ENCODE measurements around the gene NHSL2.
A peak's percentile ranks its signal among the peaks of the same experiment; 100 is the strongest.

DNA sequence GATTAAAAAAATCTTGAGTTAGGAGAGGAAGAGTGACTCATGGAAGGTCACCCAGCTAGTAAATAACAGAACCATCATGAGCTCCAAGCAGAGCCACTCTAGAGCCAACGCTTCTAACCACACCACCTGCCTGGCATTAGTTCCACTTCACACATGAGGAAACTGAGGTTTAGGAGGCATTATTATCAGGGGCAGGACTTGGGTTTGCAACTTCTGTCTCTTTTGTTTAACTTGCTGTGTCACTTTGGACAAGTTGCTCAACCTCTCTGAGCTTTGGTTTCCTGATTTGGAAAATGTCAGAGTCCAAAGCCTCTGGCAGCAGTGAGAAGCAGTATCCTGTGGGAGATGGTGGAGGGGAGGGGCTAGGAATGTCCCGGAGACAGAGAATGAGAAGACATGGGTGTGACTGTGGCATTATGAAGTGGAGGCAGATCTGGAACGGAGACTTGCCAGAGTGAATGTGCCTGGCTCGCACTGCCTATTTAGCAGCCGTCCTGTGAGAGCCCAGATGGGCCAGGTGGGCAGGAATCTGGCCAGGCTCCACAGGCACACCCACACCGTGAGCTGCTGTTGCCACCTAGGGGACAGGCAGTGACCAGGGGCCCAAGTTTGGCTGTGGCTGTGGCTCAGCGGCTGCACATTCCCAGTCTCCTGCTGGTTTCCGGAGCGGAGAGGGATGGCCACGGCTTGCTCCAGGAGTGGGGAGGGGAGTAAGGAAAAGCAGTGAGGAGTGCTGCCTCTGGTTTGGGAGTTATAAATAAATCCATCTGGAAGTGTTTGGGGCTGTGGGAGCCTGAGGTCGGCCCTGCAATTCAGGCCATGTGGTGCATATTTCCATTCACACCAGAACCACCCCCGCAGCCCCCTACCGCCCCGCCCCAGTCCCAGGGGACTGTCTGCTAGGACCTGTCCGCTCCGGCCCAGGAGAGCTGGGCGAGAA is 93.4 kb downstream of the NHSL2 start:
- TF ChIP-seq, protein P1, sequence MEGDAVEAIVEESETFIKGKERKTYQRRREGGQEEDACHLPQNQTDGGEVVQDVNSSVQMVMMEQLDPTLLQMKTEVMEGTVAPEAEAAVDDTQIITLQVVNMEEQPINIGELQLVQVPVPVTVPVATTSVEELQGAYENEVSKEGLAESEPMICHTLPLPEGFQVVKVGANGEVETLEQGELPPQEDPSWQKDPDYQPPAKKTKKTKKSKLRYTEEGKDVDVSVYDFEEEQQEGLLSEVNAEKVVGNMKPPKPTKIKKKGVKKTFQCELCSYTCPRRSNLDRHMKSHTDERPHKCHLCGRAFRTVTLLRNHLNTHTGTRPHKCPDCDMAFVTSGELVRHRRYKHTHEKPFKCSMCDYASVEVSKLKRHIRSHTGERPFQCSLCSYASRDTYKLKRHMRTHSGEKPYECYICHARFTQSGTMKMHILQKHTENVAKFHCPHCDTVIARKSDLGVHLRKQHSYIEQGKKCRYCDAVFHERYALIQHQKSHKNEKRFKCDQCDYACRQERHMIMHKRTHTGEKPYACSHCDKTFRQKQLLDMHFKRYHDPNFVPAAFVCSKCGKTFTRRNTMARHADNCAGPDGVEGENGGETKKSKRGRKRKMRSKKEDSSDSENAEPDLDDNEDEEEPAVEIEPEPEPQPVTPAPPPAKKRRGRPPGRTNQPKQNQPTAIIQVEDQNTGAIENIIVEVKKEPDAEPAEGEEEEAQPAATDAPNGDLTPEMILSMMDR (conservative IDR thresholded peaks at IDR 0.05 in 1 of 2, IDR thresholded peaks at IDR 0.05 in 1 of 2; ENCODE audit: extremely low read depth in 1 of 2, insufficient read depth in 1 of 2, low read depth in 1 of 2, low read length in 2 of 2), result peak in 1 of 2 donors; percentile 31
- TF ChIP-seq EZH2 (IDR thresholded peaks at IDR 0.05; ENCODE audit: borderline replicate concordance, low read length), result no peak
